Kidney (tissue), 14 donors: Measurements from ENCODE around the gene RNH1. TPM values are rescaled to one million over a fixed set of nuclear protein-coding genes. Genes with fewer than 3 reads are reported as not detected.
A peak's percentile ranks its signal among the peaks of the same experiment; 100 is the strongest.

Experiments used
- DNase-seq, 5 donors: peaks; one replicate each; pipeline ENCODE4 v3.0.0-alpha.2; 2013 to 2020
- FAIRE-seq: peaks from 2 replicates; lab custom pipeline; 2012; peaks lifted over from hg19 to GRCh38; lab: Jason Lieb, UNC
- H3K27ac ChIP-seq, 2 donors: one replicate each; pipeline ENCODE4 v1.7.0; 2013; ENCODE audit warnings: low read depth in 2 of 2, low read length in 2 of 2, inconsistent platforms in 1 of 2
- H3K27me3 ChIP-seq: one replicate; pipeline ENCODE4 v1.7.1; 2013; ENCODE audit warnings: low read length, inconsistent platforms; ENCODE audit not compliant: control insufficient read depth, insufficient read depth
- H3K36me3 ChIP-seq, 3 donors: one replicate each; pipeline versions ENCODE4 v1.7.0 to v1.7.1; 2013; ENCODE audit warnings: low read length in 3 of 3, control low read depth in 1 of 3, inconsistent platforms in 1 of 3; ENCODE audit not compliant: insufficient read depth in 3 of 3, control insufficient read depth in 2 of 3
- H3K4me1 ChIP-seq, 3 donors: one replicate each; pipeline versions ENCODE4 v1.7.0 to v1.7.1; 2013; ENCODE audit warnings: low read length in 3 of 3, inconsistent platforms in 1 of 3, low read depth in 1 of 3; ENCODE audit not compliant: control insufficient read depth in 2 of 3, insufficient read depth in 2 of 3
- H3K4me3 ChIP-seq, 3 donors: one replicate each; pipeline versions ENCODE4 v1.7.0 to v1.8.1; 2013; ENCODE audit warnings: low read length in 3 of 3, control low read depth in 1 of 3, inconsistent platforms in 1 of 3
- H3K9ac ChIP-seq, 3 donors: one replicate each; pipeline versions ENCODE4 v1.7.0 to v1.7.1; 2013; ENCODE audit warnings: low read length in 3 of 3, control low read depth in 1 of 3, inconsistent platforms in 1 of 3
- H3K9me3 ChIP-seq, 3 donors: one replicate each; pipeline versions ENCODE4 v1.7.0 to v1.7.1; 2013; ENCODE audit warnings: low read length in 3 of 3, control low read depth in 1 of 3, inconsistent platforms in 1 of 3; ENCODE audit not compliant: control insufficient read depth in 2 of 3, insufficient read depth in 1 of 3
- CTCF ChIP-seq: IDR thresholded peaks from 3 replicates; pipeline ENCODE4 v1.5.1; 2012; ENCODE audit warnings: mild to moderate bottlenecking, moderate library complexity, borderline replicate concordance; ENCODE audit not compliant: insufficient read depth; ENCODE audit errors: extremely low read depth
- intact Hi-C: fragments of 100-400 bp; cut with DNase I; formaldehyde crosslinking; loops from one replicate; pipeline ENCODE4 v1.11.1; 2022
- polyA plus RNA-seq: library from polyadenylated mRNA; stranded (reverse); fragments of 350-450 nt; fragmentation: Illumina TruSeq; extraction: RNeasy Lipid Tissue Mini Kit (QIAGEN cat#74804); gene quantifications from one replicate; pipeline ENCODE4 v1.2.3, GENCODE V29; 2014; ENCODE audit warnings: low read depth, low replicate concordance; ENCODE audit not compliant: insufficient read depth
- total RNA-seq: library from RNA; stranded (reverse); fragmentation: NEBNext Ultra II Directional; extraction: Animal tissue kit (Norgen Biotek cat#: 25700); gene quantifications from one replicate; pipeline ENCODE4 v1.2.1, GENCODE V29; 2021
- donor health status: control.
- donor health status: control.
- donor health status: control.
- donor health status: control.
- donor health status: control.
- donor health status: DM: yes; HTN: yes; CAD: no.
- donor health status: Normal renal cell carcinoma (clear cell type).

Gene RNH1
- total and polyA plus RNA-seq, 2 donors from 2014 or later, result 171 to 191 TPM

- FAIRE-seq (no peak), DNase-seq (peak in 1 of 5 donors; percentile 35)
- Histone ChIP-seq H3K4me3 (no peak overlapping the region), H3K27ac (no peak overlapping the region), H3K4me1 (peaks cover 0 to 3% (median 0%) of the 10 kb centered on the region in 3 donors), H3K9ac (no peak overlapping the region), H3K36me3 (no peaks in the 10 kb centered on the region), H3K9me3 (no peaks in the 10 kb centered on the region), H3K27me3 (no peaks in the 10 kb centered on the region)
- intact Hi-C loops, result no loop called here
- TF ChIP-seq CTCF, result no peak
Observed at GRCh38 chr11:459511-460220, 47.4 kb downstream of the RNH1 start.

GRCh38 chr11:457111-457760, 49.8 kb downstream of the RNH1 start:
- intact Hi-C loops, result no loop called here
- DNase-seq, result peak in 2 of 5 donors; percentile 34 to 51
- H3K4me3 ChIP-seq, result no peak overlapping the region
- H3K36me3 ChIP-seq, result peaks cover 0 to 9% (median 5%) of the 10 kb centered on the region in 3 donors
- no peaks in the 10 kb centered on the region for H3K9me3 ChIP-seq
- no peaks in the 10 kb centered on the region for H3K27me3 ChIP-seq
- peaks cover 0 to 5% (median 0%) of the 10 kb centered on the region in 3 donors for H3K4me1 ChIP-seq
- no peak for TF ChIP-seq CTCF
- no peak for FAIRE-seq
- no peak overlapping the region for H3K9ac ChIP-seq
- H3K27ac ChIP-seq, result no peak overlapping the region

GRCh38 chr11:456533-456932, 50.5 kb downstream of the RNH1 start:
- DNase-seq (peak in 1 of 5 donors; percentile 57), FAIRE-seq (no peak)
- H3K27ac ChIP-seq, result no peak overlapping the region
- H3K27me3 ChIP-seq, result no peaks in the 10 kb centered on the region
- H3K4me3 ChIP-seq, result no peak overlapping the region
- no peak for TF ChIP-seq CTCF
- intact Hi-C loops, result no loop called here
- no peaks in the 10 kb centered on the region for H3K9me3 ChIP-seq
- H3K4me1 ChIP-seq, result peaks cover 0 to 8% (median 0%) of the 10 kb centered on the region in 3 donors
- no peak overlapping the region for H3K9ac ChIP-seq
- H3K36me3 ChIP-seq, result peaks cover 0 to 9% (median 5%) of the 10 kb centered on the region in 3 donors
